PC-9 (cell line): Measurements from ENCODE around the gene CT83. TPM values are rescaled to one million over a fixed set of nuclear protein-coding genes. Genes with fewer than 3 reads are reported as not detected.
A peak's percentile ranks its signal among the peaks of the same experiment; 100 is the strongest.

Experiments used
- BruUV-seq: library from RNA; stranded (reverse); fragments of 400-500 nt; replicated peaks from 2 replicates; lab custom pipeline; 2021; lab: Mats Ljungman, UMichigan
- CTCF ChIA-PET: fragments of 300-600 bp; sonication (Branson Sonifier 250); formaldehyde crosslinking; loops from one replicate; lab custom pipeline; 2022; ENCODE audit warnings: antibody characterized with exemption; lab: Charles Lee
- POLR2A ChIA-PET: fragments of 300-600 bp; sonication (Branson Sonifier 250); formaldehyde crosslinking; loops from one replicate; lab custom pipeline; 2022; ENCODE audit warnings: antibody characterized with exemption; ENCODE audit not compliant: unreplicated experiment; lab: Charles Lee
- DNase-seq, 2 experiments: peaks; one replicate each; pipeline versions ENCODE4 v3.0.0 to v3.0.0-alpha.2; 2015 to 2022; ENCODE audit warnings: mixed read lengths in 1 of 2
- H2AFZ ChIP-seq: fragments of 200-600 bp; sonication (generic); 2 replicates; pipeline ENCODE4 v1.8.1; 2017; ENCODE audit warnings: antibody characterized with exemption
- H3F3A ChIP-seq: fragments of 200-600 bp; sonication (generic); 2 replicates; pipeline ENCODE4 v1.8.1; 2017; ENCODE audit warnings: antibody characterized with exemption, mild to moderate bottlenecking, low read depth; ENCODE audit not compliant: insufficient read depth
- H3K27ac ChIP-seq: fragments of 200-600 bp; sonication (generic); 2 replicates; pipeline ENCODE4 v1.6.1; 2016; ENCODE audit warnings: mixed run types
- H3K27me3 ChIP-seq: fragments of 200-600 bp; sonication (generic); 2 replicates; pipeline ENCODE4 v1.6.1; 2016; ENCODE audit warnings: low read depth, mixed run types; ENCODE audit not compliant: insufficient read depth
- H3K36me3 ChIP-seq: fragments of 200-600 bp; sonication (generic); 2 replicates; pipeline ENCODE4 v1.6.1; 2016; ENCODE audit warnings: low read depth, mixed run types
- H3K4me1 ChIP-seq: fragments of 200-600 bp; sonication (generic); replicated peaks from 2 replicates; pipeline ENCODE4 v1.6.1; 2016; ENCODE audit warnings: mixed run types; ENCODE audit not compliant: insufficient read depth
- H3K4me2 ChIP-seq: fragments of 200-600 bp; sonication (generic); 2 replicates; pipeline ENCODE4 v1.6.1; 2017; ENCODE audit warnings: mixed run types
- H3K4me3 ChIP-seq: fragments of 200-600 bp; sonication (generic); 2 replicates; pipeline ENCODE4 v1.6.1; 2016; ENCODE audit warnings: mixed run types
- H3K79me2 ChIP-seq: fragments of 200-600 bp; sonication (generic); 2 replicates; pipeline ENCODE4 v1.6.1; 2017; ENCODE audit warnings: low read depth, mixed run types
- H3K9me2 ChIP-seq: fragments of 200-600 bp; sonication (generic); 2 replicates; pipeline ENCODE4 v1.8.1; 2017; ENCODE audit warnings: mild to moderate bottlenecking; ENCODE audit not compliant: insufficient read depth
- H3K9me3 ChIP-seq: fragments of 200-600 bp; sonication (generic); 2 replicates; pipeline ENCODE4 v1.8.1; 2016; ENCODE audit warnings: low read depth; ENCODE audit not compliant: insufficient read depth
- H4K20me1 ChIP-seq: fragments of 200-600 bp; sonication (generic); 2 replicates; pipeline ENCODE4 v1.8.1; 2017; ENCODE audit not compliant: insufficient read depth
- EZH2 ChIP-seq: fragments of 200-600 bp; sonication (generic); IDR thresholded peaks from 2 replicates; pipeline ENCODE4 v1.8.0; 2017; ENCODE audit warnings: antibody characterized with exemption, low read depth
- intact Hi-C: fragments of 100-400 bp; cut with micrococcal nuclease; formaldehyde crosslinking; loops from one replicate; pipeline ENCODE4 v1.10.0; 2022; ENCODE audit not compliant: unreplicated experiment
- total RNA-seq: library from RNA; stranded (reverse); gene quantifications from 2 replicates; pipeline ENCODE4 v1.2.3, GENCODE V29; 2021
- TF ChIP-seq, protein P1 (sequence below): fragments of 200-600 bp; sonication (generic); conservative IDR thresholded peaks from 2 replicates; pipeline ENCODE4 v1.6.1; 2017; ENCODE audit warnings: mixed run types, antibody characterized with exemption, mild to moderate bottlenecking, moderate library complexity

The CT83 gene
- total RNA-seq, 1 experiment from 2014 or later = not detected

DNA sequence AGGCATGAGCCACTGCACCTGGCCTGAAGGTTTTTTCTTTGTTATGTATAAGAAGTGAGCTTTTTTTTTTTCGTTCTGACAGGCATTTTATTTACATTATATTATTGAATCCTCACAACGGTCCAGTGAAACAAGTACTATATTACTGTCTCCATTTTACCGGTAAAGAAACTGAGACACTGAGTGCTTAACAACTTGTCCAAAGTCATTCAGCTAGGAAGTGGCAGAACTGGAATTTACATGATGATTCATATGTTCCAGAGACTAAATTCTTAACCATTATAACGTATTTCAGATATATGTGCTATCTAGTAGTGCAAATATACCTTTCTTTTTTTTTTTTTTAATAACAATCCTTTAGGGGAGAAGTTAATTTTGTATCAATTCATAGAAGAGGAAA lies 44.8 kb downstream of the CT83 start:
- intact Hi-C loops = no loop called here
- no peaks in the 10 kb centered on the region for H3F3A ChIP-seq
- H3K9me2 ChIP-seq = no peaks in the 10 kb centered on the region
- DNase-seq = no peak
- no peak overlapping the region for H2AFZ ChIP-seq
- H3K36me3 ChIP-seq = no peaks in the 10 kb centered on the region
- no peaks in the 10 kb centered on the region for H3K9me3 ChIP-seq
- ChIA-PET CTCF (no interaction called here), POLR2A (no interaction called here)
- no TSS peak for BruUV-seq
- no peaks in the 10 kb centered on the region for H4K20me1 ChIP-seq
- no peak overlapping the region for H3K4me3 ChIP-seq
- H3K4me2 ChIP-seq = no peak overlapping the region
- no peaks in the 10 kb centered on the region for H3K79me2 ChIP-seq
- H3K27ac ChIP-seq = no peak overlapping the region
- no peaks in the 10 kb centered on the region for H3K27me3 ChIP-seq
- TF ChIP-seq, protein P1, sequence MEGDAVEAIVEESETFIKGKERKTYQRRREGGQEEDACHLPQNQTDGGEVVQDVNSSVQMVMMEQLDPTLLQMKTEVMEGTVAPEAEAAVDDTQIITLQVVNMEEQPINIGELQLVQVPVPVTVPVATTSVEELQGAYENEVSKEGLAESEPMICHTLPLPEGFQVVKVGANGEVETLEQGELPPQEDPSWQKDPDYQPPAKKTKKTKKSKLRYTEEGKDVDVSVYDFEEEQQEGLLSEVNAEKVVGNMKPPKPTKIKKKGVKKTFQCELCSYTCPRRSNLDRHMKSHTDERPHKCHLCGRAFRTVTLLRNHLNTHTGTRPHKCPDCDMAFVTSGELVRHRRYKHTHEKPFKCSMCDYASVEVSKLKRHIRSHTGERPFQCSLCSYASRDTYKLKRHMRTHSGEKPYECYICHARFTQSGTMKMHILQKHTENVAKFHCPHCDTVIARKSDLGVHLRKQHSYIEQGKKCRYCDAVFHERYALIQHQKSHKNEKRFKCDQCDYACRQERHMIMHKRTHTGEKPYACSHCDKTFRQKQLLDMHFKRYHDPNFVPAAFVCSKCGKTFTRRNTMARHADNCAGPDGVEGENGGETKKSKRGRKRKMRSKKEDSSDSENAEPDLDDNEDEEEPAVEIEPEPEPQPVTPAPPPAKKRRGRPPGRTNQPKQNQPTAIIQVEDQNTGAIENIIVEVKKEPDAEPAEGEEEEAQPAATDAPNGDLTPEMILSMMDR = no peak
- no peak for TF ChIP-seq EZH2
- H3K4me1 ChIP-seq = peaks cover 9% of the 10 kb centered on the region

DNA sequence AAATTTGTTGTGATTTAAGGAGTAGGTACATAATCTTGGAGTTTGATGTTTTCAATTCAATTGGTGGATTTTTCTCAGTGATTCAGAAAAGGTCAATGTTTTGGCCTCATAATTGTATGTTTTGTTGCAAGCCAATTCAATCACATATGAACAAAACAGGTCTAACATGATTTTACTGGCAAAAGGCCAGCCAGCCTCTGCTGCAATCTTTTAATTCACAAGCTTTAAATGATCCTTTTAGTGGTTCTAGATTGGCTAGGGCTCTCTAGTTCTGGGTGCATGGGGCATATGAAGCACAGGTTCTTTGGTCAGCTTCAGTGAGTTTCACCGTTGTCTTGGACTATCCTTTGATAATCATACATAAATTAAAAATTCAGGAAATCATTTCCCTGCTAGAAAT lies 45.6 kb downstream of the CT83 start:
- Histone ChIP-seq H3K9me2 (no peaks in the 10 kb centered on the region), H2AFZ (no peak overlapping the region), H4K20me1 (no peaks in the 10 kb centered on the region), H3K36me3 (no peaks in the 10 kb centered on the region), H3K27me3 (no peaks in the 10 kb centered on the region), H3F3A (no peaks in the 10 kb centered on the region), H3K9me3 (no peaks in the 10 kb centered on the region), H3K27ac (no peak overlapping the region), H3K79me2 (no peaks in the 10 kb centered on the region), H3K4me2 (no peak overlapping the region), H3K4me3 (no peak overlapping the region), H3K4me1 (peaks cover 9% of the 10 kb centered on the region)
- CTCF ChIA-PET = no interaction called here
- TF ChIP-seq, protein P1 = no peak
- no peak for TF ChIP-seq EZH2
- BruUV-seq = no TSS peak
- POLR2A ChIA-PET = no interaction called here
- DNase-seq = peak in 1 of 2 experiments; percentile 44
- intact Hi-C loops = no loop called here

DNA sequence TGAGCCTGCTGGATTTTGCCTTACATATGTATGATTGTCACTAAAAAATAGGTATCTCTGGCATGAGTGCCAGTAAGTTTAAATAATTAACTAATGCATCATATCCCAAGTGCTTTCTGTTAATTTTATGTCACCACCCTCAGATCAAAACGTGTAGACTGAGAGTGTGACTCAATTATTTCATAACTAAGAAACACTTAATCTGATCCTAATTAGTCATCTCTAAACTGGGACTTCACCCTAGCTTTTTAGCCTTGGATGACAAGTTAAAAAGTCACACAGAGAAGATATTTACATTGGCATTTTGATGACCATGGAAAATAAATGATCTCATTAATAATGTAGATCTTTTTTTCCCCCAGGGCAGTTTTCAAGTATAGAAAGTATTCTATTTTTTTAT lies 49.5 kb downstream of the CT83 start:
- CTCF ChIA-PET = no interaction called here
- Histone ChIP-seq H3F3A (no peaks in the 10 kb centered on the region), H4K20me1 (no peaks in the 10 kb centered on the region), H3K36me3 (no peaks in the 10 kb centered on the region), H3K27ac (no peak overlapping the region), H3K4me2 (no peak overlapping the region), H3K79me2 (no peaks in the 10 kb centered on the region), H3K9me3 (0 out of 2 replicates have a peak, but pooled peaks cover 4% of the 10 kb centered on the region), H3K4me3 (no peak overlapping the region), H3K27me3 (no peaks in the 10 kb centered on the region), H2AFZ (no peak overlapping the region), H3K9me2 (no peaks in the 10 kb centered on the region), H3K4me1 (peaks cover 9% of the 10 kb centered on the region)
- no peak for TF ChIP-seq EZH2
- TF ChIP-seq, protein P1 = no peak
- DNase-seq = peak in 1 of 2 experiments; percentile 44
- POLR2A ChIA-PET = no interaction called here
- no TSS peak for BruUV-seq
- intact Hi-C loops = no loop called here

Other genes with a start within 250 kb of the CT83 start
- gene SLC6A14, start 26.4 kb downstream of the CT83 start, total RNA-seq = 0.44 and 0.60 TPM in 2 replicates